Chondrocyte (in vitro differentiated cells): Measurements from ENCODE around the gene M1AP. TPM values are rescaled to one million over a fixed set of nuclear protein-coding genes. Genes with fewer than 3 reads are reported as not detected.

Experiments
- DNase-seq: peaks from one replicate; pipeline ENCODE4 v3.0.0; 2021; ENCODE audit warnings: mixed read lengths, low spot score
- H3K27ac Mint-ChIP-seq: one replicate; pipeline ENCODE4 v1.8.0; 2021; ENCODE audit warnings: mild to moderate bottlenecking, moderate library complexity, mixed read lengths; ENCODE audit not compliant: unreplicated experiment
- H3K27me3 Mint-ChIP-seq: 2 replicates; pipeline ENCODE4 v1.8.0; 2021; ENCODE audit warnings: low read depth, mixed read lengths
- H3K36me3 Mint-ChIP-seq: 2 replicates; pipeline ENCODE4 v1.8.0; 2021; ENCODE audit warnings: low read depth, mixed read lengths
- H3K4me1 Mint-ChIP-seq: 2 replicates; pipeline ENCODE4 v1.8.0; 2021; ENCODE audit warnings: low read depth, mild to moderate bottlenecking, mixed read lengths
- H3K4me3 Mint-ChIP-seq: one replicate; pipeline ENCODE4 v1.8.0; 2021; ENCODE audit warnings: mild to moderate bottlenecking, moderate library complexity, mixed read lengths; ENCODE audit not compliant: unreplicated experiment
- H3K9me3 Mint-ChIP-seq: 2 replicates; pipeline ENCODE4 v1.8.0; 2021; ENCODE audit warnings: low read depth, mixed read lengths
- CTCF ChIP-seq: fragments of 200-600 bp; sonication (generic); IDR thresholded peaks from 2 replicates; pipeline ENCODE4 v1.5.0; 2021; ENCODE audit warnings: antibody characterized with exemption, mild to moderate bottlenecking, moderate library complexity
- total RNA-seq: library from RNA; stranded (reverse); gene quantifications from 3 replicates; pipeline ENCODE4 v1.2.1, GENCODE V29; 2021

Gene M1AP
- total RNA-seq, 1 donor from 2014 or later = 0.35 TPM

GRCh38 chr2:74628538-74629105 is 19.5 kb downstream of the M1AP start:
- TF ChIP-seq CTCF = no peak
- Mint-ChIP-seq H3K27ac (no peak overlapping the region), H3K36me3 (no peaks in the 10 kb centered on the region), H3K27me3 (peaks cover 7% of the 10 kb centered on the region), H3K4me3 (no peak overlapping the region), H3K4me1 (peaks cover 5% of the 10 kb centered on the region), H3K9me3 (peaks cover 2% of the 10 kb centered on the region)
- DNase-seq = no peak

- no peak for DNase-seq
- H3K27ac Mint-ChIP-seq = no peak overlapping the region
- no peaks in the 10 kb centered on the region for H3K36me3 Mint-ChIP-seq
- no peaks in the 10 kb centered on the region for H3K4me1 Mint-ChIP-seq
- peaks cover 2% of the 10 kb centered on the region for H3K9me3 Mint-ChIP-seq
- TF ChIP-seq CTCF = no peak
- no peak overlapping the region for H3K4me3 Mint-ChIP-seq
- H3K27me3 Mint-ChIP-seq = peaks cover 7% of the 10 kb centered on the region
Measured at GRCh38 chr2:74625658-74626425, 22.3 kb downstream of the M1AP start.

GRCh38 chr2:74620671-74621070 is 27.5 kb downstream of the M1AP start:
- Mint-ChIP-seq H3K27me3 (peaks cover 38% of the 10 kb centered on the region), H3K4me3 (no peak overlapping the region), H3K9me3 (no peaks in the 10 kb centered on the region), H3K4me1 (no peaks in the 10 kb centered on the region), H3K27ac (no peak overlapping the region), H3K36me3 (no peaks in the 10 kb centered on the region)
- DNase-seq = no peak
- TF ChIP-seq CTCF = no peak

- no peaks in the 10 kb centered on the region for H3K36me3 Mint-ChIP-seq
- no peak overlapping the region for H3K27ac Mint-ChIP-seq
Measured at GRCh38 chr2:74619651-74620297, 28.4 kb downstream of the M1AP start.

More at GRCh38 chr2:74619651-74620297, 28.4 kb downstream of the M1AP start:
- H3K9me3 Mint-ChIP-seq = no peaks in the 10 kb centered on the region
- no peak for TF ChIP-seq CTCF
- peaks cover 44% of the 10 kb centered on the region for H3K27me3 Mint-ChIP-seq
- H3K4me3 Mint-ChIP-seq = no peak overlapping the region
- no peak for DNase-seq
- H3K4me1 Mint-ChIP-seq = no peaks in the 10 kb centered on the region
